Measurements from ENCODE around the gene TMEM179.
"Not testable (repeated sequence)": the region's sequence is repeated elsewhere in the genome, so short reads cannot be mapped to it uniquely, and the experiment has no call there.

GRCh38 chr14:104653130-104653920, 48.8 kb upstream of the TMEM179 start:
- TF ChIP-seq EZH2phosphoT487 (IDR thresholded peaks at IDR 0.05; ENCODE audit: insufficient read depth, low read depth); EZH2 (IDR thresholded peaks at IDR 0.05; ENCODE audit: insufficient read depth, poor library complexity, severe bottlenecking): not testable (repeated sequence)

Measured in GM23248 (cell line).